Tibial artery (tissue), 4 donors: ENCODE data around the gene DYDC2.

Experiments
- DNase-seq, 2 donors: peaks; one replicate each; pipeline ENCODE4 v3.0.0-alpha.2; 2019
- H3K27ac ChIP-seq, 2 donors: fragments of 200-600 bp; sonication (generic) in 1 of 2; 1 replicate in 1 of 2; 2 replicates in 1 of 2; pipeline ENCODE4 v1.5.1; 2018 to 2019; ENCODE audit warnings: mild to moderate bottlenecking in 1 of 2
- H3K27me3 ChIP-seq, 2 donors: fragments of 200-600 bp; sonication (generic) in 1 of 2; one replicate each; pipeline versions ENCODE4 v1.5.1 to v1.6.0; 2016 to 2019
- H3K36me3 ChIP-seq, 3 donors: fragments of 200-600 bp; sonication (generic) in 2 of 3; one replicate each; pipeline ENCODE4 v1.5.1; 2016 to 2019; ENCODE audit warnings: mild to moderate bottlenecking in 2 of 3
- H3K4me1 ChIP-seq, 4 donors: fragments of 200-600 bp; sonication (generic) in 2 of 4; 1 replicate in 3 of 4; 2 replicates in 1 of 4; pipeline ENCODE4 v1.5.1; 2016 to 2019
- H3K4me3 ChIP-seq, 2 donors: fragments of 200-600 bp; sonication (generic) in 1 of 2; 1 replicate in 1 of 2; 2 replicates in 1 of 2; pipeline ENCODE4 v1.5.1; 2018 to 2019; ENCODE audit warnings: mild to moderate bottlenecking in 2 of 2
- H3K9me3 ChIP-seq, 3 donors: fragments of 200-600 bp; sonication (generic) in 1 of 3; one replicate each; pipeline ENCODE4 v1.5.1; 2016 to 2019
- intact Hi-C: fragments of 100-400 bp; cut with DNase I; formaldehyde crosslinking; loops from one replicate; pipeline ENCODE4 v1.15.0; 2023; ENCODE audit warnings: low total_unique reads
- TF ChIP-seq, protein P1 (sequence below), 2 experiments: fragments of 200-600 bp in 1 of 2; fragments of 450-650 bp in 1 of 2; IDR thresholded peaks; one replicate each; pipeline ENCODE4 v1.5.1; 2017 to 2019; ENCODE audit warnings: antibody characterized with exemption in 2 of 2, mild to moderate bottlenecking in 1 of 2, moderate library complexity in 1 of 2

DYDC2 gene

DNA sequence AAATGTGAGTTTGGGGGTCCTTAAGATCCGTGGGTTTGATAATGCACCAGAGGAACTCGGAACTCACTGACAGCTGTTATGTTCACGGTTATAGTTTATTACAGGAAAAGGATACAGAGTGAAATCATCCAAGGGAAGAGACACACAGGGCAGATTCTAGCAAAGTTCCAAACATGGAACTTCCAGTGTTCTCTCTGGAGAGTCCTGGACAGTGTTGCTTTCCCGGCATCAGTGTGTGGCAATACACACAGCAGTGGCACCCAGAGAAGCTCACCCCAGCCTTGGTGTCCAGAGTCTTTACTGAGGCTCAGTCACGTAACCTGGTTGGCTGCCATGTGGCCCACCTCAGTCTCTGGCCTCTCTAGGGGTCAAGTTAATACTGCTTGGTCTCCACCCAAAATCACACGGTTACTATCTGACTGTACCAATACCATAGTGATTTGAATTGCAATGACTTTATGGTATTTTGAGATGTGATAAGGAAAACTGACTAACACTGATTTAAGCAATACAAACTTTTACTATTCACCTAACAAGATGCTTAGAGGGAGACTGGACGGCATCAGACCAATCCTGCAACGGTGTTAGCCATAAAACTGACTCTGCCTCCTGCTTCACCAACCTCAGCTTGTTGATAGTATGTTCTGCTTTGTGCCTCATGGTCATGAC lies 43.7 kb downstream of the DYDC2 start:
- H3K4me3 ChIP-seq, result no peak overlapping the region
- H3K27ac ChIP-seq, result no peak overlapping the region
- no peak for DNase-seq
- no peaks in the 10 kb centered on the region for H3K36me3 ChIP-seq
- TF ChIP-seq, protein P1, sequence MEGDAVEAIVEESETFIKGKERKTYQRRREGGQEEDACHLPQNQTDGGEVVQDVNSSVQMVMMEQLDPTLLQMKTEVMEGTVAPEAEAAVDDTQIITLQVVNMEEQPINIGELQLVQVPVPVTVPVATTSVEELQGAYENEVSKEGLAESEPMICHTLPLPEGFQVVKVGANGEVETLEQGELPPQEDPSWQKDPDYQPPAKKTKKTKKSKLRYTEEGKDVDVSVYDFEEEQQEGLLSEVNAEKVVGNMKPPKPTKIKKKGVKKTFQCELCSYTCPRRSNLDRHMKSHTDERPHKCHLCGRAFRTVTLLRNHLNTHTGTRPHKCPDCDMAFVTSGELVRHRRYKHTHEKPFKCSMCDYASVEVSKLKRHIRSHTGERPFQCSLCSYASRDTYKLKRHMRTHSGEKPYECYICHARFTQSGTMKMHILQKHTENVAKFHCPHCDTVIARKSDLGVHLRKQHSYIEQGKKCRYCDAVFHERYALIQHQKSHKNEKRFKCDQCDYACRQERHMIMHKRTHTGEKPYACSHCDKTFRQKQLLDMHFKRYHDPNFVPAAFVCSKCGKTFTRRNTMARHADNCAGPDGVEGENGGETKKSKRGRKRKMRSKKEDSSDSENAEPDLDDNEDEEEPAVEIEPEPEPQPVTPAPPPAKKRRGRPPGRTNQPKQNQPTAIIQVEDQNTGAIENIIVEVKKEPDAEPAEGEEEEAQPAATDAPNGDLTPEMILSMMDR (IDR thresholded peaks at IDR 0.05), result no peak
- H3K9me3 ChIP-seq, result no peaks in the 10 kb centered on the region
- peaks cover 0 to 16% of the 10 kb centered on the region in 2 donors for H3K27me3 ChIP-seq
- intact Hi-C loops, result no loop called here
- no peaks in the 10 kb centered on the region for H3K4me1 ChIP-seq

DNA sequence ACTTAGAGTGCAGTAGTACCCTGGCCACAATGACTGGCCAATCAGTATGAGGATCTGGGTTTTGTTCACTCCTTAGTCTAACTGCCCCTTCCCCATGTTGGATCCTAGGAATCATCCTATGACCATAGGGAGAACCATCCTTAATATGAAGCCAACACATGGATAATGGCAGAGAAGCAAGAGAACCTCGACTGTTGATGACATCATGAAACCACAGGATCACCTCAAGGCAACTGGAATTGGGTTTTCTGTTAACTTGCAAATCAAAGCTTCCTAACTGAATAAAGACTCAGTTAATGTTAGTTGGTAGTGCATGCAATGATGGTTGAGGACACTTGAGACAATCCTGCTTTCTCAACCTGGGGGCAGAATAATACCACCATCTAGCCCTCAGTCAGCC lies 48.5 kb downstream of the DYDC2 start:
- H3K36me3 ChIP-seq, result no peaks in the 10 kb centered on the region
- peaks cover 0 to 13% (median 12%) of the 10 kb centered on the region in 4 donors for H3K4me1 ChIP-seq
- no peak for DNase-seq
- TF ChIP-seq, protein P1 (IDR thresholded peaks at IDR 0.05), result no peak
- no peaks in the 10 kb centered on the region for H3K9me3 ChIP-seq
- intact Hi-C loops, result no loop called here
- no peak overlapping the region for H3K27ac ChIP-seq
- H3K27me3 ChIP-seq, result peaks cover 0 to 20% of the 10 kb centered on the region in 2 donors
- no peak overlapping the region for H3K4me3 ChIP-seq

DNA sequence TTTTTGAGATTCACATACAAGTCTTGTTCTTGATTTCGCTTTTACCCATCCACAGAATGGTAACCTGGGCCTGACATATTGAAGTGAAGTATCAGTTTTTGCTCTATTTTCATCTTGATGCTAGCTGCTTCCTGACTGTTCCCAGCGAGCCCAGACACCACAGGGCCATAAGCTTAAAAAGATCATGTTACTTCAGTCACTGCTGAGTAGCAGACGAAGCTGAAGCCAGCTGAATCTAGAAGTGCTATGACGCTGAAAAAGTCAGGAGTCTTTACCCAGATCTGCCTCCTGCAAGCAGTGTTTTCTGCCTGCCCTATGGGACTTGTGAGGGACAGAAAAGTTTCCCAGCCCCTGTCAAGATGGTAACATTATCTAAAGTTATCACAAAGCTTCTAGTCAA lies 49.0 kb downstream of the DYDC2 start:
- Histone ChIP-seq H3K4me1 (peaks cover 0 to 16% (median 12%) of the 10 kb centered on the region in 4 donors), H3K27me3 (peaks cover 0 to 24% of the 10 kb centered on the region in 2 donors), H3K4me3 (no peak overlapping the region), H3K36me3 (no peaks in the 10 kb centered on the region), H3K27ac (no peak overlapping the region), H3K9me3 (no peaks in the 10 kb centered on the region)
- intact Hi-C loops, result no loop called here
- TF ChIP-seq, protein P1 (IDR thresholded peaks at IDR 0.05), result no peak
- DNase-seq, result no peak

DNA sequence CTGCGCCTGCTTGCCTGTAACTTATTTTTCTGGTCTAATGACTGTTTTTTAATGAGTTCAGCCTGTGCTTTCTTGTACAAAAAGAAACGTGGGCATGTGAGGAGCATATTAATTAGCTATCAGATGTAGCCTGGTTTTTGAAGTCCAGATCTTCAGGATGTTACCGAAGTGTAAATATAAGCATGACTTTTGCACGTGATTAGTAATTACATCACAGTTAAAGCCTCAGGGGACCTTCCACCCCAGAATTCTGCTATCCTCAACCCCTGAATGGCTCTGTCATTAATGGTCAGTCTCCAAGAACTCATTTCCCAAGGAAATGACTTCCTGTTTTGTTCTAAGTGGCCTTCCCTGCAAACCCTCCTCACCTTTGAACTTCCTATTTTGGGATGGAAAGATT lies 49.6 kb downstream of the DYDC2 start:
- no peak overlapping the region for H3K4me3 ChIP-seq
- H3K27me3 ChIP-seq, result peaks cover 0 to 28% of the 10 kb centered on the region in 2 donors
- TF ChIP-seq, protein P1 (IDR thresholded peaks at IDR 0.05), result no peak
- H3K36me3 ChIP-seq, result no peaks in the 10 kb centered on the region
- H3K27ac ChIP-seq, result no peak overlapping the region
- peaks cover 0 to 20% (median 12%) of the 10 kb centered on the region in 4 donors for H3K4me1 ChIP-seq
- H3K9me3 ChIP-seq, result no peaks in the 10 kb centered on the region
- DNase-seq, result no peak
- intact Hi-C loops, result no loop called here

DNA sequence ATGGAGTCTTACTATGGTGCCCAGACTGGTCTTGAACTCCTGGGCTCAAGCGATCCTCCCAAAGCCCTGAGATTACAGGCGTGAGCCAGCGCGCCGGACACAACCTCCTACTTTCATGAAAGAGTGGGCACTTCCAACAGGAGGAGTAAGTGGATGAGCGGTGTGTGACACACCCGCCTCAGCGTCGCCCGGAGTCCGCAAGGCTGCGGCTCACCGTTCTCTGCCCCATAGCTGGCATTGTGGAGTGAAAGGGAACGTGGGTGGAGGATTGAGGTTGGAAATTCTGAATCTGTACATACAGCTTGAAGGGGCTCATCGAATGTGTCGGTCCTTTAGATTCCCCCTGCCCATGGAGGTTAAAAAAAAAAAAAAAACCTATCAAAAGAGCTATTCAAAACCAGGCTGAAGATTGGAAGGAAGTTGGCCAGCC lies 51.2 kb downstream of the DYDC2 start:
- no peak for DNase-seq
- intact Hi-C loops, result no loop called here
- Histone ChIP-seq H3K27ac (peak overlapping the region; percentile 3 to 21), H3K36me3 (no peaks in the 10 kb centered on the region), H3K27me3 (peaks cover 0 to 31% of the 10 kb centered on the region in 2 donors), H3K9me3 (no peaks in the 10 kb centered on the region), H3K4me1 (peaks cover 0 to 21% (median 12%) of the 10 kb centered on the region in 4 donors), H3K4me3 (peak overlapping the region; percentile 53 to 59)
- TF ChIP-seq, protein P1 (IDR thresholded peaks at IDR 0.05), result no peak
